Activated CD8-positive, alpha-beta memory T cell treated with anti-CD3 and anti-CD28 coated beads, Interleukin-2, amount 50 U/mL, for 4 hours (primary cell): ENCODE results near the gene ACTR3.
"Not testable (repeated sequence)": the region's sequence is repeated elsewhere in the genome, so short reads cannot be mapped to it uniquely, and the experiment has no call there.

Experiments used
- DNase-seq: peaks from one replicate; pipeline ENCODE4 v3.0.0-alpha.2; 2020

Gene ACTR3

GRCh38 chr2:113906647-113907046 is 16.8 kb downstream of the ACTR3 start:
- no peak for DNase-seq

GRCh38 chr2:113907297-113907696 is 17.4 kb downstream of the ACTR3 start:
- DNase-seq = no peak

GRCh38 chr2:113910110-113910717 is 20.3 kb downstream of the ACTR3 start:
- DNase-seq = peak; percentile 80

GRCh38 chr2:113910967-113911678 is 21.2 kb downstream of the ACTR3 start:
- no peak for DNase-seq

- DNase-seq = no peak
Observed at GRCh38 chr2:113915082-113915819, 25.4 kb downstream of the ACTR3 start.

GRCh38 chr2:113918229-113918628 is 28.3 kb downstream of the ACTR3 start:
- no peak for DNase-seq

GRCh38 chr2:113920996-113921395 is 31.1 kb downstream of the ACTR3 start:
- no peak for DNase-seq

GRCh38 chr2:113922335-113922734 is 32.4 kb downstream of the ACTR3 start:
- no peak for DNase-seq

- DNase-seq = no peak
Observed at GRCh38 chr2:113922784-113923183, 32.9 kb downstream of the ACTR3 start.

- no peak for DNase-seq
Observed at GRCh38 chr2:113925884-113926283, 36.0 kb downstream of the ACTR3 start.

- DNase-seq = no peak
Observed at GRCh38 chr2:113926314-113926713, 36.4 kb downstream of the ACTR3 start.

- DNase-seq = no peak
Observed at GRCh38 chr2:113930448-113930847, 40.6 kb downstream of the ACTR3 start.

- no peak for DNase-seq
Observed at GRCh38 chr2:113937501-113937900, 47.6 kb downstream of the ACTR3 start.

GRCh38 chr2:113940891-113941290 is 51.0 kb downstream of the ACTR3 start:
- no peak for DNase-seq

GRCh38 chr2:113945784-113946183 is 55.9 kb downstream of the ACTR3 start:
- not testable (repeated sequence) for DNase-seq

GRCh38 chr2:113950906-113951305 is 61.0 kb downstream of the ACTR3 start:
- DNase-seq = not testable (repeated sequence)

GRCh38 chr2:113961000-113961399 is 71.1 kb downstream of the ACTR3 start:
- no peak for DNase-seq

- DNase-seq = no peak
Observed at GRCh38 chr2:113962692-113963480, 73.0 kb downstream of the ACTR3 start.

GRCh38 chr2:113963965-113964364 is 74.1 kb downstream of the ACTR3 start:
- DNase-seq = no peak

GRCh38 chr2:113964436-113964835 is 74.5 kb downstream of the ACTR3 start:
- DNase-seq = no peak

- no peak for DNase-seq
Observed at GRCh38 chr2:113965228-113965627, 75.3 kb downstream of the ACTR3 start.

- DNase-seq = peak; percentile 23
Observed at GRCh38 chr2:113965644-113966043, 75.8 kb downstream of the ACTR3 start.

GRCh38 chr2:113966171-113966570 is 76.3 kb downstream of the ACTR3 start:
- no peak for DNase-seq
